Vagina (tissue), 2 donors: ENCODE results near the gene RND2. TPM values are rescaled to one million over a fixed set of nuclear protein-coding genes. Genes with fewer than 3 reads are reported as not detected.

Experiments
- DNase-seq, 2 donors: peaks; one replicate each; pipeline ENCODE4 v3.0.0-alpha.2; 2017; ENCODE audit errors: extremely low spot score in 2 of 2
- H3K27ac ChIP-seq: fragments of 200-600 bp; sonication (generic); one replicate; pipeline ENCODE4 v1.5.1; 2019
- H3K27me3 ChIP-seq: fragments of 200-600 bp; sonication (generic); one replicate; pipeline ENCODE4 v1.5.1; 2019
- H3K36me3 ChIP-seq, 2 donors: fragments of 200-600 bp; sonication (generic); one replicate each; pipeline ENCODE4 v1.5.1; 2017 to 2019
- H3K4me1 ChIP-seq: fragments of 200-600 bp; sonication (generic); one replicate; pipeline ENCODE4 v1.5.1; 2019
- H3K4me3 ChIP-seq, 2 donors: fragments of 200-600 bp; sonication (generic); 1 replicate in 1 of 2; 2 replicates in 1 of 2; pipeline ENCODE4 v1.5.1; 2016 to 2019
- H3K9me3 ChIP-seq: fragments of 200-600 bp; sonication (generic); one replicate; pipeline ENCODE4 v1.5.1; 2019
- POLR2A ChIP-seq, 2 donors: fragments of 450-650 bp; IDR thresholded peaks; one replicate each; pipeline ENCODE4 v1.6.1; 2017; ENCODE audit warnings: antibody characterized with exemption in 2 of 2, mild to moderate bottlenecking in 2 of 2, moderate library complexity in 2 of 2
- POLR2AphosphoS5 ChIP-seq, 2 donors: sonication (generic); formaldehyde crosslinking; IDR thresholded peaks; one replicate each; pipeline ENCODE4 v1.9.0; 2017; ENCODE audit warnings: antibody characterized with exemption in 2 of 2, mild to moderate bottlenecking in 2 of 2, low read depth in 1 of 2; ENCODE audit not compliant: insufficient read depth in 1 of 2
- intact Hi-C: fragments of 100-400 bp; cut with DNase I; formaldehyde crosslinking; loops from one replicate; pipeline ENCODE4 v1.15.1; 2023
- total RNA-seq: library from RNA; depleted of rRNA; stranded (reverse); fragments of >200 nt; gene quantifications from one replicate; pipeline ENCODE4 v1.2.3, GENCODE V29; 2016
- TF ChIP-seq, protein P1 (sequence below), 3 experiments: fragments of 450-650 bp in 2 of 3; fragments of 200-600 bp in 1 of 3; sonication (generic) in 1 of 3; IDR thresholded peaks; one replicate each; pipeline ENCODE4 v1.5.1; 2017 to 2019; ENCODE audit warnings: antibody characterized with exemption in 3 of 3, mild to moderate bottlenecking in 2 of 3, moderate library complexity in 2 of 3

RND2 gene
- total RNA-seq, 1 donor from 2014 or later, result 1.5 TPM

DNA sequence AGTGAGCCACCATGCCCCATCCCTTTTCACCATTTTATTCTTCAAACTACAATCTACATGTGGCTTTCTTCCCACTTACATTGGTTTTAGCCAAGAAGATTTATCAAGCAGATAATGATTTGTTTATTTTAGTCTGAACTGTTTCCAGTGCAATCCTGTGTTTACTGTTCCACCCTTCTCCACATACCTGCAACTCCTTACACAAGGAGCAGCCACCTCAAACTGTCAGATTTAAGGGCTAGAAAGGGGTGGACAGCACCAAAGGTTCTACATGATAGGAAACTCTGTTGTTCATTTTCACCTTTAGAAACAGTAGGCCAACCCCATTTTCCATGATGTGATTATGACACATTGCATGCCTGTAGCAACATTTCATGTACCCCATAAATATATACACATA lies 42.8 kb upstream of the RND2 start:
- peaks cover 0 to 1% of the 10 kb centered on the region in 2 donors for H3K36me3 ChIP-seq
- H3K27ac ChIP-seq, result no peak overlapping the region
- no peaks in the 10 kb centered on the region for H3K9me3 ChIP-seq
- H3K4me3 ChIP-seq, result no peak overlapping the region
- TF ChIP-seq POLR2A (IDR thresholded peaks at IDR 0.05), result no peak
- TF ChIP-seq, protein P1, sequence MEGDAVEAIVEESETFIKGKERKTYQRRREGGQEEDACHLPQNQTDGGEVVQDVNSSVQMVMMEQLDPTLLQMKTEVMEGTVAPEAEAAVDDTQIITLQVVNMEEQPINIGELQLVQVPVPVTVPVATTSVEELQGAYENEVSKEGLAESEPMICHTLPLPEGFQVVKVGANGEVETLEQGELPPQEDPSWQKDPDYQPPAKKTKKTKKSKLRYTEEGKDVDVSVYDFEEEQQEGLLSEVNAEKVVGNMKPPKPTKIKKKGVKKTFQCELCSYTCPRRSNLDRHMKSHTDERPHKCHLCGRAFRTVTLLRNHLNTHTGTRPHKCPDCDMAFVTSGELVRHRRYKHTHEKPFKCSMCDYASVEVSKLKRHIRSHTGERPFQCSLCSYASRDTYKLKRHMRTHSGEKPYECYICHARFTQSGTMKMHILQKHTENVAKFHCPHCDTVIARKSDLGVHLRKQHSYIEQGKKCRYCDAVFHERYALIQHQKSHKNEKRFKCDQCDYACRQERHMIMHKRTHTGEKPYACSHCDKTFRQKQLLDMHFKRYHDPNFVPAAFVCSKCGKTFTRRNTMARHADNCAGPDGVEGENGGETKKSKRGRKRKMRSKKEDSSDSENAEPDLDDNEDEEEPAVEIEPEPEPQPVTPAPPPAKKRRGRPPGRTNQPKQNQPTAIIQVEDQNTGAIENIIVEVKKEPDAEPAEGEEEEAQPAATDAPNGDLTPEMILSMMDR (IDR thresholded peaks at IDR 0.05), result no peak
- TF ChIP-seq POLR2AphosphoS5 (IDR thresholded peaks at IDR 0.05; ENCODE audit: insufficient read depth in 1 of 2, low read depth in 1 of 2), result no peak
- intact Hi-C loops, result no loop called here
- no peak for DNase-seq
- H3K4me1 ChIP-seq, result peaks cover 26% of the 10 kb centered on the region
- no peaks in the 10 kb centered on the region for H3K27me3 ChIP-seq

DNA sequence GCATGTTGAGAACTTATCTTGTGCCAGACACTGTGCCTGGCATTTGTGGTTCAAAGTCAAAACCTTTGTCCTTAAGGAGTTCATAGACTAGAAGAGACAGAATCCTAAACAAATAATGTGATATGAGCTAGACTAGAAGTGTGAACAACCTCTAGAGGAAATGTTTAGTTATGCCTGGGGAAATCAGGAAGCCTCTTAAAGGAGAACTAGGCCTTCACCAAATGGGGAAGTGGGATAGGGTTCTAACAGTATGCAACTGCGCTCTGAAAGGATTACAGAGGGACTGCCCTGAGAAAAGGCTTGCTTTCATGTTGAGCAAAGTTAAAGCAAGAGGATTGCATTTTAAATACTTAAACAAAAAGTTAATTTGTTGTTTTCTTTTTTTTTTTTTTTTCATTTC lies 39.8 kb upstream of the RND2 start:
- Histone ChIP-seq H3K36me3 (peaks cover 0 to 31% of the 10 kb centered on the region in 2 donors), H3K9me3 (no peaks in the 10 kb centered on the region), H3K4me1 (peaks cover 17% of the 10 kb centered on the region), H3K27me3 (no peaks in the 10 kb centered on the region), H3K27ac (no peak overlapping the region), H3K4me3 (no peak overlapping the region)
- TF ChIP-seq POLR2AphosphoS5 (IDR thresholded peaks at IDR 0.05; ENCODE audit: insufficient read depth in 1 of 2, low read depth in 1 of 2) (no peak), POLR2A (IDR thresholded peaks at IDR 0.05) (no peak)
- TF ChIP-seq, protein P1 (IDR thresholded peaks at IDR 0.05), result no peak
- intact Hi-C loops, result no loop called here
- DNase-seq, result no peak

DNA sequence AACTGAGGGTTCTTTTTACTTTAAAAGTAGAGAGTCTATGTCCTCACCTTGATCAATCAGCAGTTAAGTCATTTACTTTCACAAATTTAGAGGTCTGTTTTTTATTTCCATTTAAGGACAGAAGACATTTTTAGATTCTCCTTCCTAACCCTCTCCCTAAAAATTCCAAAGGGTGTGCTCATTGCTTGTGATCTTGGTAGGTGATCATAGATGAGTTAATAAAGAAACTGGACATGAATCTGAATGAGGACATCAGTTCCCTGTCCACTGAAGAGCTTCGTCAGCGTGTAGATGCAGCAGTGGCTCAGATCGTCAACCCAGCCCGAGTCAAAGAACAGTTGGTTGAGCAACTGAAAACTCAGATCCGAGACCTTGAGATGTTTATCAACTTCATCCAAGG lies 35.9 kb upstream of the RND2 start:
- intact Hi-C loops, result no loop called here
- H3K36me3 ChIP-seq, result peaks cover 0 to 56% of the 10 kb centered on the region in 2 donors

DNA sequence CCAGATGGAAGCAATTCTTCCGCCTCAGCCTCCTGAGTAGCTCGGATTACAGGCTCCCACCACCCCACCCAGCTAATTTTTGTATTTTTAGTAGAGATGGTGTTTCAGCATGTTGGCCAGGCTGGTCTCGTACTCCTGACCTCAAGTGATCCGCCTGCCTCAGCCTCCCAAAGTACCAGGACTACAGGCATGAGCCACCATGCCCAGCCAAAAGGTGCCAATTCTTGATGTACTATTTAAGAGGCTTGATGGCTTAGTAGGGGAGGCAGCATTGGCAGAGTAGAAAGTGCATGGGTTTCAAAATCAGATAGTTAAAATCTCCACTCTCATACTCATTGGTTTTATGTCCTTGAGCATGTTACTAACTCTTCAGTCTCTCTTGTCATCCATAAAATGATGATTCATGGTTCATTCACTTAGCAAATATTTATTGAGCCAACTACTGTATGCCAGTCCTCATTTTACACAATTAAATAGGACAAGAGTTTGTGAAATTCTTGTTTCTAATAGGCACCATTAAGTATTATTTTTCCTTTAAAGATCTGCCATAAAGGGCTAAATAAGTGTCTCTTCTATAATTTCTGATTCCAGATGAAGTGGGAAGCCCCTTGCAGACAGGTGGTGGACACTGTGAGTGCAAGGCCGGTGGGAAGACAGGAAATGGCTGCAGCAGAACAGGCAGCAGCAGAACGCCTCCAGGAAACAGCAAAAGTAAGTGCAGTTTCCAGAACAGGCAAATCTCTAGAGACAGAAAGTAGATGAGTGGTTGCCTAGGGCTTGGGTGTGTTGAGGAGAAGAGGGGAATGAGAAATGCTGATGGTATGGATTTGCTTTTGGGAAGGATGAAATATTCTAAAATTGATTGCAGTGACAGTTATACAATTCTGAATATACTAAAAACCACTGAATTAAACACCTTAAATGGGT lies 35.0 kb upstream of the RND2 start:
- intact Hi-C loops, result no loop called here
- no peak for DNase-seq
- H3K4me3 ChIP-seq, result no peak overlapping the region
- no peaks in the 10 kb centered on the region for H3K4me1 ChIP-seq
- TF ChIP-seq POLR2A (IDR thresholded peaks at IDR 0.05), result no peak
- TF ChIP-seq POLR2AphosphoS5 (IDR thresholded peaks at IDR 0.05; ENCODE audit: insufficient read depth in 1 of 2, low read depth in 1 of 2), result no peak
- TF ChIP-seq, protein P1 (IDR thresholded peaks at IDR 0.05), result no peak
- no peak overlapping the region for H3K27ac ChIP-seq
- H3K36me3 ChIP-seq, result peaks cover 0 to 56% of the 10 kb centered on the region in 2 donors
- H3K9me3 ChIP-seq, result no peaks in the 10 kb centered on the region
- H3K27me3 ChIP-seq, result no peaks in the 10 kb centered on the region

More for the DNA sequence above, 35.9 kb upstream of the RND2 start:
- H3K27me3 ChIP-seq, result no peaks in the 10 kb centered on the region
- no peak overlapping the region for H3K27ac ChIP-seq
- H3K4me3 ChIP-seq, result no peak overlapping the region
- TF ChIP-seq POLR2AphosphoS5 (IDR thresholded peaks at IDR 0.05; ENCODE audit: insufficient read depth in 1 of 2, low read depth in 1 of 2), result no peak
- TF ChIP-seq, protein P1 (IDR thresholded peaks at IDR 0.05), result no peak
- no peak for TF ChIP-seq POLR2A (IDR thresholded peaks at IDR 0.05)
- no peaks in the 10 kb centered on the region for H3K9me3 ChIP-seq
- no peak for DNase-seq
- no peaks in the 10 kb centered on the region for H3K4me1 ChIP-seq

DNA sequence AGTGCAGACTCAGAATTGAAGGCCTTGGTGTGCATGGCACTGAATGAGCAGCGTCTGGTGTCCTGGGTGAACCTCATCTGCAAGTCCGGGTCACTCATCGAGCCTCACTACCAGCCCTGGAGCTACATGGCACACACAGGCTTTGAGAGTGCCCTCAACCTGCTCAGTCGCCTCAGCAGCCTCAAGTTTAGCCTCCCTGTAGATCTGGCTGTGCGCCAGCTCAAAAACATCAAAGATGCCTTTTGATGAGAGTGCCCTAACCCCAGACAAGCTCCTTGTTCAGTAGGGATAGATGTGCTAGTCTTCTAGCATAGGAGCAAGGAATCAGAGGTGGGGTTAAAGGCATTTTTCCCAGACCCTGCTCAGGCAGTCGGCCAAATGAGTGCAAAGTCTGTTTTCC lies 33.6 kb upstream of the RND2 start:
- no peaks in the 10 kb centered on the region for H3K9me3 ChIP-seq
- TF ChIP-seq POLR2AphosphoS5 (IDR thresholded peaks at IDR 0.05; ENCODE audit: insufficient read depth in 1 of 2, low read depth in 1 of 2) (no peak), POLR2A (IDR thresholded peaks at IDR 0.05) (no peak)
- TF ChIP-seq, protein P1 (IDR thresholded peaks at IDR 0.05), result no peak
- H3K4me3 ChIP-seq, result no peak overlapping the region
- H3K4me1 ChIP-seq, result no peaks in the 10 kb centered on the region
- H3K27ac ChIP-seq, result no peak overlapping the region
- intact Hi-C loops, result no loop called here
- DNase-seq, result no peak
- H3K27me3 ChIP-seq, result no peaks in the 10 kb centered on the region
- peaks cover 0 to 56% of the 10 kb centered on the region in 2 donors for H3K36me3 ChIP-seq
